GM23338 (cell line): ENCODE data around the gene SERPINA9.

ENCODE experiments used
- CREB1 ChIP-seq: fragments of 250-450 bp; sonication (Bioruptor Pico); IDR thresholded peaks from 2 replicates; pipeline ENCODE4 v1.5.0; 2020; ENCODE audit warnings: low read depth, mild to moderate bottlenecking, moderate library complexity
- CTCF ChIP-seq, 2 experiments: fragments of 200-600 bp in 1 of 2; sonication (generic) in 1 of 2; conservative IDR thresholded peaks; 2 replicates each; pipeline versions ENCODE4 v1.5.1 to v1.6.1; 2016 to 2017; ENCODE audit warnings: antibody characterized with exemption in 2 of 2, low read depth in 2 of 2, mild to moderate bottlenecking in 2 of 2, moderate library complexity in 1 of 2
- ETS1 ChIP-seq: IDR thresholded peaks from 2 replicates; pipeline ENCODE4 v1.6.1; 2016; ENCODE audit warnings: antibody characterized with exemption
- EZH2 ChIP-seq: fragments of 200-600 bp; sonication (generic); IDR thresholded peaks from one replicate; pipeline ENCODE4 v1.8.0; 2017; ENCODE audit warnings: antibody characterized with exemption, mild to moderate bottlenecking, low read depth; ENCODE audit not compliant: unreplicated experiment
- EZH2phosphoT487 ChIP-seq: fragments of 200-600 bp; sonication (generic); IDR thresholded peaks from one replicate; pipeline ENCODE4 v1.8.1; 2018; ENCODE audit warnings: antibody characterized with exemption; ENCODE audit not compliant: unreplicated experiment
- JUNB ChIP-seq: IDR thresholded peaks from one replicate; pipeline ENCODE4 v1.6.1; 2016; ENCODE audit warnings: antibody characterized with exemption; ENCODE audit not compliant: unreplicated experiment
- NANOG ChIP-seq: IDR thresholded peaks from 2 replicates; pipeline ENCODE4 v1.6.1; 2016; ENCODE audit warnings: antibody characterized with exemption, borderline replicate concordance
- POLR2AphosphoS5 ChIP-seq: IDR thresholded peaks from 2 replicates; pipeline ENCODE4 v1.6.1; 2016; ENCODE audit warnings: antibody characterized with exemption, low read depth
- ZNF114 ChIP-seq: fragments of 250-450 bp; sonication (Bioruptor Pico); IDR thresholded peaks from 2 replicates; pipeline ENCODE4 v1.5.0; 2020; ENCODE audit warnings: mild to moderate bottlenecking, moderate library complexity
- ZNF331 ChIP-seq: fragments of 250-450 bp; sonication (Bioruptor Pico); IDR thresholded peaks from 2 replicates; pipeline ENCODE4 v1.5.0; 2020; ENCODE audit warnings: low read depth, mild to moderate bottlenecking, moderate library complexity
- TF ChIP-seq, protein P1 (sequence below): IDR thresholded peaks from one replicate; pipeline ENCODE4 v1.6.1; 2018; ENCODE audit warnings: antibody characterized with exemption; ENCODE audit not compliant: unreplicated experiment
- TF ChIP-seq, protein P2 (sequence below): fragments of 250-450 bp; sonication (Bioruptor Pico); IDR thresholded peaks from 2 replicates; pipeline ENCODE4 v1.5.0; 2020; ENCODE audit warnings: mild to moderate bottlenecking, moderate library complexity

- TF ChIP-seq EZH2phosphoT487 (no peak), CTCF (conservative IDR thresholded peaks at IDR 0.05; ENCODE audit: low read depth in 2 of 2) (no peak), CREB1 (no peak), ZNF331 (CRISPR knock-in tag) (no peak), EZH2 (no peak), ZNF114 (CRISPR knock-in tag) (no peak), ETS1 (no peak), POLR2AphosphoS5 (no peak), JUNB (no peak), NANOG (no peak)
- TF ChIP-seq, protein P1, sequence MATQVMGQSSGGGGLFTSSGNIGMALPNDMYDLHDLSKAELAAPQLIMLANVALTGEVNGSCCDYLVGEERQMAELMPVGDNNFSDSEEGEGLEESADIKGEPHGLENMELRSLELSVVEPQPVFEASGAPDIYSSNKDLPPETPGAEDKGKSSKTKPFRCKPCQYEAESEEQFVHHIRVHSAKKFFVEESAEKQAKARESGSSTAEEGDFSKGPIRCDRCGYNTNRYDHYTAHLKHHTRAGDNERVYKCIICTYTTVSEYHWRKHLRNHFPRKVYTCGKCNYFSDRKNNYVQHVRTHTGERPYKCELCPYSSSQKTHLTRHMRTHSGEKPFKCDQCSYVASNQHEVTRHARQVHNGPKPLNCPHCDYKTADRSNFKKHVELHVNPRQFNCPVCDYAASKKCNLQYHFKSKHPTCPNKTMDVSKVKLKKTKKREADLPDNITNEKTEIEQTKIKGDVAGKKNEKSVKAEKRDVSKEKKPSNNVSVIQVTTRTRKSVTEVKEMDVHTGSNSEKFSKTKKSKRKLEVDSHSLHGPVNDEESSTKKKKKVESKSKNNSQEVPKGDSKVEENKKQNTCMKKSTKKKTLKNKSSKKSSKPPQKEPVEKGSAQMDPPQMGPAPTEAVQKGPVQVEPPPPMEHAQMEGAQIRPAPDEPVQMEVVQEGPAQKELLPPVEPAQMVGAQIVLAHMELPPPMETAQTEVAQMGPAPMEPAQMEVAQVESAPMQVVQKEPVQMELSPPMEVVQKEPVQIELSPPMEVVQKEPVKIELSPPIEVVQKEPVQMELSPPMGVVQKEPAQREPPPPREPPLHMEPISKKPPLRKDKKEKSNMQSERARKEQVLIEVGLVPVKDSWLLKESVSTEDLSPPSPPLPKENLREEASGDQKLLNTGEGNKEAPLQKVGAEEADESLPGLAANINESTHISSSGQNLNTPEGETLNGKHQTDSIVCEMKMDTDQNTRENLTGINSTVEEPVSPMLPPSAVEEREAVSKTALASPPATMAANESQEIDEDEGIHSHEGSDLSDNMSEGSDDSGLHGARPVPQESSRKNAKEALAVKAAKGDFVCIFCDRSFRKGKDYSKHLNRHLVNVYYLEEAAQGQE, result no peak
- TF ChIP-seq, protein P2, sequence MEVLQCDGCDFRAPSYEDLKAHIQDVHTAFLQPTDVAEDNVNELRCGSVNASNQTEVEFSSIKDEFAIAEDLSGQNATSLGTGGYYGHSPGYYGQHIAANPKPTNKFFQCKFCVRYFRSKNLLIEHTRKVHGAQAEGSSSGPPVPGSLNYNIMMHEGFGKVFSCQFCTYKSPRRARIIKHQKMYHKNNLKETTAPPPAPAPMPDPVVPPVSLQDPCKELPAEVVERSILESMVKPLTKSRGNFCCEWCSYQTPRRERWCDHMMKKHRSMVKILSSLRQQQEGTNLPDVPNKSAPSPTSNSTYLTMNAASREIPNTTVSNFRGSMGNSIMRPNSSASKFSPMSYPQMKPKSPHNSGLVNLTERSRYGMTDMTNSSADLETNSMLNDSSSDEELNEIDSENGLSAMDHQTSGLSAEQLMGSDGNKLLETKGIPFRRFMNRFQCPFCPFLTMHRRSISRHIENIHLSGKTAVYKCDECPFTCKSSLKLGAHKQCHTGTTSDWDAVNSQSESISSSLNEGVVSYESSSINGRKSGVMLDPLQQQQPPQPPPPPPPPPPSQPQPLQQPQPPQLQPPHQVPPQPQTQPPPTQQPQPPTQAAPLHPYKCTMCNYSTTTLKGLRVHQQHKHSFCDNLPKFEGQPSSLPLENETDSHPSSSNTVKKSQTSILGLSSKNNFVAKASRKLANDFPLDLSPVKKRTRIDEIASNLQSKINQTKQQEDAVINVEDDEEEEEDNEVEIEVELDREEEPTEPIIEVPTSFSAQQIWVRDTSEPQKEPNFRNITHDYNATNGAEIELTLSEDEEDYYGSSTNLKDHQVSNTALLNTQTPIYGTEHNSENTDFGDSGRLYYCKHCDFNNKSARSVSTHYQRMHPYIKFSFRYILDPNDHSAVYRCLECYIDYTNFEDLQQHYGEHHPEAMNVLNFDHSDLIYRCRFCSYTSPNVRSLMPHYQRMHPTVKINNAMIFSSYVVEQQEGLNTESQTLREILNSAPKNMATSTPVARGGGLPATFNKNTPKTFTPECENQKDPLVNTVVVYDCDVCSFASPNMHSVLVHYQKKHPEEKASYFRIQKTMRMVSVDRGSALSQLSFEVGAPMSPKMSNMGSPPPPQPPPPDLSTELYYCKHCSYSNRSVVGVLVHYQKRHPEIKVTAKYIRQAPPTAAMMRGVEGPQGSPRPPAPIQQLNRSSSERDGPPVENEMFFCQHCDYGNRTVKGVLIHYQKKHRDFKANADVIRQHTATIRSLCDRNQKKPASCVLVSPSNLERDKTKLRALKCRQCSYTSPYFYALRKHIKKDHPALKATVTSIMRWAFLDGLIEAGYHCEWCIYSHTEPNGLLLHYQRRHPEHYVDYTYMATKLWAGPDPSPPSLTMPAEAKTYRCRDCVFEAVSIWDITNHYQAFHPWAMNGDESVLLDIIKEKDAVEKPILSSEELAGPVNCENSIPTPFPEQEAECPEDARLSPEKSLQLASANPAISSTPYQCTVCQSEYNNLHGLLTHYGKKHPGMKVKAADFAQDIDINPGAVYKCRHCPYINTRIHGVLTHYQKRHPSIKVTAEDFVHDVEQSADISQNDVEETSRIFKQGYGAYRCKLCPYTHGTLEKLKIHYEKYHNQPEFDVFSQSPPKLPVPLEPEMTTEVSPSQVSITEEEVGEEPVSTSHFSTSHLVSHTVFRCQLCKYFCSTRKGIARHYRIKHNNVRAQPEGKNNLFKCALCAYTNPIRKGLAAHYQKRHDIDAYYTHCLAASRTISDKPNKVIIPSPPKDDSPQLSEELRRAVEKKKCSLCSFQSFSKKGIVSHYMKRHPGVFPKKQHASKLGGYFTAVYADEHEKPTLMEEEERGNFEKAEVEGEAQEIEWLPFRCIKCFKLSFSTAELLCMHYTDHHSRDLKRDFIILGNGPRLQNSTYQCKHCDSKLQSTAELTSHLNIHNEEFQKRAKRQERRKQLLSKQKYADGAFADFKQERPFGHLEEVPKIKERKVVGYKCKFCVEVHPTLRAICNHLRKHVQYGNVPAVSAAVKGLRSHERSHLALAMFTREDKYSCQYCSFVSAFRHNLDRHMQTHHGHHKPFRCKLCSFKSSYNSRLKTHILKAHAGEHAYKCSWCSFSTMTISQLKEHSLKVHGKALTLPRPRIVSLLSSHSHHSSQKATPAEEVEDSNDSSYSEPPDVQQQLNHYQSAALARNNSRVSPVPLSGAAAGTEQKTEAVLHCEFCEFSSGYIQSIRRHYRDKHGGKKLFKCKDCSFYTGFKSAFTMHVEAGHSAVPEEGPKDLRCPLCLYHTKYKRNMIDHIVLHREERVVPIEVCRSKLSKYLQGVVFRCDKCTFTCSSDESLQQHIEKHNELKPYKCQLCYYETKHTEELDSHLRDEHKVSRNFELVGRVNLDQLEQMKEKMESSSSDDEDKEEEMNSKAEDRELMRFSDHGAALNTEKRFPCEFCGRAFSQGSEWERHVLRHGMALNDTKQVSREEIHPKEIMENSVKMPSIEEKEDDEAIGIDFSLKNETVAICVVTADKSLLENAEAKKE (CRISPR knock-in tag), result no peak
Observed at GRCh38 chr14:94474581-94475031, 1.4 kb downstream of the SERPINA9 start.
